Endothelial cell of umbilical vein (primary cell): ENCODE data around the gene MROH2A. TPM values are rescaled to one million over a fixed set of nuclear protein-coding genes. Genes with fewer than 3 reads are reported as not detected.

Experiments used
- BruUV-seq: library from RNA; stranded (reverse); fragments of 400-500 nt; replicated peaks from 2 replicates; lab custom pipeline; 2021; lab: Mats Ljungman, UMichigan
- CTCF ChIA-PET: fragments of 300-600, 350-600 bp; sonication (Branson Sonifier 250); formaldehyde crosslinking; loops from one replicate; lab custom pipeline; 2021; ENCODE audit warnings: antibody characterized with exemption, inconsistent platforms; lab: Charles Lee
- POLR2A ChIA-PET: fragments of 300-600, 350-600 bp; sonication (Branson Sonifier 250); formaldehyde crosslinking; loops from one replicate; lab custom pipeline; 2021; ENCODE audit warnings: antibody characterized with exemption, inconsistent platforms; lab: Charles Lee
- DNase-seq: peaks from one replicate; pipeline ENCODE4 v3.0.0-alpha.2; 2011; ENCODE audit warnings: low read depth, low spot score
- FAIRE-seq: peaks from 2 replicates; lab custom pipeline; 2011; peaks lifted over from hg19 to GRCh38; lab: Jason Lieb, UNC
- H2AFZ ChIP-seq: 2 replicates; pipeline ENCODE4 v1.6.0; 2012; ENCODE audit warnings: low read depth, low read length, control low read depth, inconsistent platforms
- H3K27ac ChIP-seq: 2 replicates; pipeline ENCODE4 v1.5.1; 2011; ENCODE audit warnings: low read depth, mild to moderate bottlenecking, control low read depth, low read length, moderate library complexity; ENCODE audit not compliant: insufficient read depth
- H3K27me3 ChIP-seq, 2 experiments: 2 replicates each; pipeline versions ENCODE4 v1.6.0 to v1.6.1; 2011; ENCODE audit warnings: low read length in 2 of 2, mixed read lengths in 1 of 2; ENCODE audit not compliant: control insufficient read depth in 2 of 2, insufficient read depth in 2 of 2
- H3K36me3 ChIP-seq, 2 experiments: 2 replicates in 1 of 2; 3 replicates in 1 of 2; pipeline ENCODE4 v1.5.1; 2011; ENCODE audit warnings: low read length in 2 of 2, mild to moderate bottlenecking in 1 of 2, moderate library complexity in 1 of 2; ENCODE audit not compliant: control insufficient read depth in 2 of 2, insufficient read depth in 2 of 2; ENCODE audit errors: extremely low read depth in 1 of 2
- H3K4me1 ChIP-seq: 3 replicates; pipeline ENCODE4 v1.5.1; 2011; ENCODE audit warnings: mild to moderate bottlenecking, low read length; ENCODE audit not compliant: control insufficient read depth, insufficient read depth; ENCODE audit errors: extremely low read depth
- H3K4me2 ChIP-seq: 2 replicates; pipeline ENCODE4 v1.6.1; 2011; ENCODE audit warnings: low read length, control low read depth, mixed read lengths; ENCODE audit not compliant: insufficient read depth
- H3K4me3 ChIP-seq, 3 experiments: fragments of 200-600 bp in 1 of 3; sonication (generic), shearing (Covaris generic) in 1 of 3; replicated peaks in 1 of 3; 2 replicates each; pipeline ENCODE4 v1.5.1; 2011 to 2016; ENCODE audit warnings: control low read depth in 3 of 3, low read length in 3 of 3, mild to moderate bottlenecking in 2 of 3, inconsistent platforms in 1 of 3, low read depth in 1 of 3, moderate library complexity in 1 of 3; ENCODE audit not compliant: insufficient read depth in 1 of 3
- H3K79me2 ChIP-seq: 2 replicates; pipeline ENCODE4 v1.6.0; 2012; ENCODE audit warnings: low read length, inconsistent platforms; ENCODE audit not compliant: control insufficient read depth, insufficient read depth
- H3K9ac ChIP-seq: replicated peaks from 2 replicates; pipeline ENCODE3; 2011; ENCODE audit warnings: low read length, control low read depth; ENCODE audit not compliant: insufficient read depth; ENCODE audit errors: extremely low read depth
- H3K9me1 ChIP-seq: replicated peaks from 3 replicates; pipeline ENCODE4 v1.6.0; 2011; ENCODE audit warnings: mild to moderate bottlenecking, low read length; ENCODE audit not compliant: control insufficient read depth, insufficient read depth; ENCODE audit errors: extremely low read depth
- H3K9me3 ChIP-seq: replicated peaks from 2 replicates; pipeline ENCODE4 v1.5.1; 2012; ENCODE audit warnings: low read length, inconsistent platforms; ENCODE audit not compliant: control insufficient read depth, insufficient read depth
- H4K20me1 ChIP-seq: replicated peaks from 2 replicates; pipeline ENCODE3; 2011; ENCODE audit warnings: mild to moderate bottlenecking, low read length; ENCODE audit not compliant: control insufficient read depth, insufficient read depth; ENCODE audit errors: extremely low read depth
- CTCF ChIP-seq, 2 donors: IDR thresholded peaks; 1 replicate in 1 of 2; 2 replicates in 1 of 2; pipeline ENCODE4 v1.5.1; 2011; ENCODE audit warnings: low read length in 2 of 2, mild to moderate bottlenecking in 2 of 2, moderate library complexity in 2 of 2, control low read depth in 1 of 2, inconsistent platforms in 1 of 2, low read depth in 1 of 2; ENCODE audit not compliant: insufficient read depth in 1 of 2; ENCODE audit errors: extremely low read depth in 1 of 2
- EZH2 ChIP-seq: IDR thresholded peaks from 2 replicates; pipeline ENCODE4 v1.6.1; 2012; ENCODE audit warnings: borderline replicate concordance, low read depth, mild to moderate bottlenecking, moderate library complexity, low read length, inconsistent platforms; ENCODE audit not compliant: severe bottlenecking
- FOS ChIP-seq: IDR thresholded peaks from 2 replicates; pipeline ENCODE4 v1.6.1; 2011; ENCODE audit warnings: mild to moderate bottlenecking, low read length, moderate library complexity, borderline replicate concordance; ENCODE audit not compliant: insufficient read depth
- GATA2 ChIP-seq: IDR thresholded peaks from 2 replicates; pipeline ENCODE4 v1.7.0; 2011; ENCODE audit warnings: low read depth, mild to moderate bottlenecking, moderate library complexity, mixed read lengths, low read length; ENCODE audit not compliant: insufficient read length, insufficient read depth
- JUN ChIP-seq: IDR thresholded peaks from 2 replicates; pipeline ENCODE4 v1.6.1; 2011; ENCODE audit warnings: borderline replicate concordance, low read depth; ENCODE audit not compliant: insufficient read length, insufficient read depth
- MAX ChIP-seq: IDR thresholded peaks from 2 replicates; pipeline ENCODE4 v1.6.1; 2011; ENCODE audit not compliant: insufficient read depth, insufficient read length
- MYC ChIP-seq: IDR thresholded peaks from one replicate; pipeline ENCODE4 v1.6.1; 2011; ENCODE audit warnings: mild to moderate bottlenecking, low read depth, low read length
- POLR2A ChIP-seq: IDR thresholded peaks from 2 replicates; pipeline ENCODE4 v1.6.1; 2012; ENCODE audit warnings: low read depth, mild to moderate bottlenecking, control low read depth, low read length
- POLR2AphosphoS5 ChIP-seq: IDR thresholded peaks from 2 replicates; pipeline ENCODE4 v1.6.1; 2012; ENCODE audit warnings: low read depth, mild to moderate bottlenecking, control low read depth, low read length, moderate library complexity; ENCODE audit not compliant: insufficient read depth
- dilution Hi-C: fragments of 300-500 bp; cut with MboI; formaldehyde crosslinking; loops from one replicate; pipeline ENCODE4 v1.15.0; 2019; ENCODE audit warnings: low sequenced_read_pairs; ENCODE audit not compliant: extremely low pct_ligation_motif_present
- intact Hi-C: fragments of 100-400 bp; cut with micrococcal nuclease; formaldehyde crosslinking; loops from one replicate; pipeline ENCODE4 v1.10.0; 2022
- polyA plus RNA-seq, 4 experiments: library from polyadenylated mRNA; depleted of rRNA in 3 of 4; stranded (reverse) in 3 of 4; unstranded in 1 of 4; fragments of >200 nt; gene quantifications; 2 replicates each; pipeline versions ENCODE4 v1.2.1 to v1.2.3, GENCODE V29; 2011 to 2012; ENCODE audit warnings: missing spikeins in 1 of 4
- total RNA-seq: library from RNA; stranded (reverse); gene quantifications from 2 replicates; pipeline ENCODE4 v1.2.3, GENCODE V29; 2021

The MROH2A gene
- total and polyA plus RNA-seq, 2 donors (not counting 3 experiments of a cell fraction or from before 2014, with no cell fraction given): not detected

- H3K36me3 ChIP-seq: peaks cover 0 to 2% of the 10 kb centered on the region in 2 experiments
- no peak overlapping the region for H3K4me3 ChIP-seq
- POLR2A ChIA-PET: no interaction called here
- H3K9me1 ChIP-seq: no peaks in the 10 kb centered on the region
- H2AFZ ChIP-seq: no peak overlapping the region
- no TSS peak for BruUV-seq
- DNase-seq (no peak), FAIRE-seq (no peak)
- CTCF ChIA-PET: interaction anchor here (4.0 kb wide), 1 partner anchor 382 kb away, joined by 54 read pairs; no protein-coding TSS in a partner anchor
- H3K79me2 ChIP-seq: peaks cover 1% of the 10 kb centered on the region
- H3K27ac ChIP-seq: no peak overlapping the region
- dilution Hi-C loops (no loop called here), intact Hi-C loops (loop anchor here (10.0 kb wide), 1 partner anchor 545 kb away; no protein-coding TSS in a partner anchor)
- no peak overlapping the region for H3K4me2 ChIP-seq
- H4K20me1 ChIP-seq: no peaks in the 10 kb centered on the region
- no peaks in the 10 kb centered on the region for H3K4me1 ChIP-seq
- no peak overlapping the region for H3K9ac ChIP-seq
- no peaks in the 10 kb centered on the region for H3K9me3 ChIP-seq
- TF ChIP-seq GATA2 (no peak), EZH2 (no peak), MAX (no peak), POLR2AphosphoS5 (no peak), JUN (no peak), POLR2A (no peak), FOS (no peak), CTCF (IDR thresholded peaks at IDR 0.05; ENCODE audit: extremely low read depth in 1 of 2, insufficient read depth in 1 of 2, low read depth in 1 of 2, low read length in 2 of 2) (no peak), MYC (no peak)
- no peaks in the 10 kb centered on the region for H3K27me3 ChIP-seq
These were observed 52.1 kb downstream of the MROH2A start for GRCh38 chr2:233830111-233830802.
